Suppressor macrophage (primary cell): Measurements from ENCODE around the gene CFL1.

Source experiments
- DNase-seq, 4 experiments: peaks; one replicate each; pipeline ENCODE4 v3.0.0-alpha.2; 2020 to 2022

CFL1 gene

GRCh38 chr11:65887723-65888162 is 29.8 kb upstream of the CFL1 start:
- no peak for DNase-seq

- peak in 1 of 4 experiments; percentile 1 for DNase-seq
Measured at GRCh38 chr11:65886826-65887722, 29.1 kb upstream of the CFL1 start.

DNA sequence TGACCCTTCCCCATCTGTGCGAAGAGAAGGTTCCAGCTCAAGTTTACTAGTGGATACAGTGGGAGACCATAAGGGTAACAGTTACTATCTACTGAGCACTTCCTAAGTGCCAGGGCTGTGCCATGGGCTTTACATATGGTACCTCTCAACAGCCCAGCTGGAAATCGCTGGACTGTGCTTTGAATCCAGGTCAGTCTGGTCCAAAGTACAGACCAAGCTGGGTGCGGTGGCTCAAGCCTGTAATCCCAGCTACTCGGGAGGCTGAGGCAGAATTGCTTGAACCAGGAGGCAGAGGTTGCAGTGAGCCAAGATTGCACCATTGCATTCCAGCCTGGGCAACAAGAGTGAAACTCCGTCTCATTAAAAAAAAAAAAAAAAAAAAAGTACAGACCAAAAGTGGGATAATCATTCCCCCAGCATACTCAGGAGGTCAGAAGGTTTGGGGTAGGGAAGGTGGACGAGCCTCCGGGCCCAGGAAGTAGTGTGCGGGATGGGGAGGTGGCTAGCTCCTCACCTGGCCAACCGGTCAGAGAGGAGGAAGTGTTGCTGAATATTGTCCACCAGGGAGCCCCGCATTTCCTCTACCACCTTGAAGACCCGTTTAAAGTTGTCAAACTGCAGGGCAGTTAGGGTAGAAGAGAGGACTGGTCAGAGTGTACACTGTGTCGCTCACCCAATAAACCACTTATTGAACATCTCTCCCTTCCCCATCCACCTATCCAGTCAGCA is 28.0 kb upstream of the CFL1 start:
- DNase-seq: peak in 1 of 4 experiments; percentile 0

GRCh38 chr11:65885231-65885630 is 27.3 kb upstream of the CFL1 start:
- peak in 1 of 4 experiments; percentile 0 for DNase-seq

- DNase-seq: peak; percentile 88 to 93 (median 92)
Measured at GRCh38 chr11:65884716-65885092, 26.7 kb upstream of the CFL1 start.

GRCh38 chr11:65883786-65884715 is 26.1 kb upstream of the CFL1 start:
- peak in 1 of 4 experiments; percentile 1 for DNase-seq

DNA sequence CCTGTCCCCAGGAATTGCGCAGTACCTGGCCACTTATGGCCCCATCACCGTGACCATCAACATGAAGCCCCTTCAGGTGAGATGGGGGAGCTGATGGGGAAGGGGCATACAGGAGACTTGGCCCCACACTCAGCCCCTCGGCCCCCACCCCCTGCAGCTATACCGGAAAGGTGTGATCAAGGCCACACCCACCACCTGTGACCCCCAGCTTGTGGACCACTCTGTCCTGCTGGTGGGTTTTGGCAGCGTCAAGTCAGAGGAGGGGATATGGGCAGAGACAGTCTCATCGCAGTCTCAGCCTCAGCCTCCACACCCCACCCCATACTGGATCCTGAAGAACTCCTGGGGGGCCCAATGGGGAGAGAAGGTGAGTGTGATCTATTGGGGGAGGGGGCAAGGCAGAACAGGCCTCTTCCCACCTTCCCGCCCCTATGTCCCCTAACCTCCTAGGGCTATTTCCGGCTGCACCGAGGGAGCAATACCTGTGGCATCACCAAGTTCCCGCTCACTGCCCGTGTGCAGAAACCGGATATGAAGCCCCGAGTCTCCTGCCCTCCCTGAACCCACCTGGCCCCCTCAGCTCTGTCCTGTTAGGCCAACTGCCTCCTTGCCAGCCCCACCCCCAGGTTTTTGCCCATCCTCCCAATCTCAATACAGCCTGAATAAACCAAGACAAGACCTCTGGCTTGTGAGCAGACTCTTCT is 25.2 kb upstream of the CFL1 start:
- no peak for DNase-seq

- DNase-seq: peak in 1 of 4 experiments; percentile 1
Measured at GRCh38 chr11:65882120-65883057, 24.4 kb upstream of the CFL1 start.

GRCh38 chr11:65880844-65881421 is 23.0 kb upstream of the CFL1 start:
- peak in 1 of 4 experiments; percentile 6 for DNase-seq

- no peak for DNase-seq
Measured at GRCh38 chr11:65880027-65880426, 22.0 kb upstream of the CFL1 start.

- peak in 3 of 4 experiments; percentile 25 to 46 (median 42) for DNase-seq
Measured at GRCh38 chr11:65879617-65880016, 21.6 kb upstream of the CFL1 start, which contains the start of gene CTSW. TSS of gene CTSW (plus strand) at chr11:65879837. CDS start at chr11:65879855, 18 bp downstream.

DNA sequence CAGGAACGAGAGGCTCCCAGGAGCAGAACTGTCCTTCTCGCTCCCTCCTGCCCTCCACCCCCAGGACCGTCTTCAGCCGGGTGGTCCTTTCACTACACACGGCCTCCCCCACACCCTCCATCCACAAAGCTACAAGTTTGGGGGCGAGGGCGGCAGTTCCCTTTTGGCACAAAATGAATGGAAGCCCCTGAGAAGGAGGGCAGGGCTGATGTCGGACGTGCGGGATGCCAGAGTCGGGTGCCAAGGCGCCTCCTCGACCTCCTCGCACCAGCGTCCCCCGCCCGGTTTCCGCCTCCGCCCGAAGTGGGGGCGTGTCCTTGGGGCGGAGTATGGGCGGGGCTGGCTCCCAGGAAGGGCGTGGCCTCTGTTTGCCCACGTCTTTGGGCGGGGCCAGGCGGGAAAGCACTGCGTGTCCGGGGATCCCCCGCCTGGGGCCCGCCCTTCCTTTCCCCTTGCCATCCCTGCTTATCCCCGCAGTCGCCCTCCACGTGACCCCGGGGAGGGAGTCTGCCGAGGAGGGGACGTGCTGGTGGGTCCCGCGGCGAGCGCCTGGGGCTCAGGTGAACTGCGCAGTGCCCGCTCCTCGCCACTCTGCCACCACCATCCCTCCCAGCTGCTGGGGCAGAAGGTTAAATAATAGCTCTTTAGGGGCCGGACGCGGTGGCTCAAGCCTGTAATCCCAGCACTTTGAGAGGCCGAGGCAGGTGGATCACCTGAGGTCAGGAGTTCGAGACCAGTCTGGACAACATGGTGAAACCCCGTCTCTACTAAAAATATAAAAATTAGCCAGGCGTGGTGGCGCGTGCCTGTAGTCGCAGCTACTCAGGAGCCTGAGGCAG is 15.6 kb upstream of the CFL1 start:
- DNase-seq: peak; percentile 93 to 98 (median 96)

GRCh38 chr11:65872586-65873317 is 14.8 kb upstream of the CFL1 start, which contains the start of gene EFEMP2:
TSS of gene EFEMP2 (minus strand) at chr11:65872800. CDS start at chr11:65872354, 446 bp downstream.
- peak in 1 of 4 experiments; percentile 50 for DNase-seq

DNA sequence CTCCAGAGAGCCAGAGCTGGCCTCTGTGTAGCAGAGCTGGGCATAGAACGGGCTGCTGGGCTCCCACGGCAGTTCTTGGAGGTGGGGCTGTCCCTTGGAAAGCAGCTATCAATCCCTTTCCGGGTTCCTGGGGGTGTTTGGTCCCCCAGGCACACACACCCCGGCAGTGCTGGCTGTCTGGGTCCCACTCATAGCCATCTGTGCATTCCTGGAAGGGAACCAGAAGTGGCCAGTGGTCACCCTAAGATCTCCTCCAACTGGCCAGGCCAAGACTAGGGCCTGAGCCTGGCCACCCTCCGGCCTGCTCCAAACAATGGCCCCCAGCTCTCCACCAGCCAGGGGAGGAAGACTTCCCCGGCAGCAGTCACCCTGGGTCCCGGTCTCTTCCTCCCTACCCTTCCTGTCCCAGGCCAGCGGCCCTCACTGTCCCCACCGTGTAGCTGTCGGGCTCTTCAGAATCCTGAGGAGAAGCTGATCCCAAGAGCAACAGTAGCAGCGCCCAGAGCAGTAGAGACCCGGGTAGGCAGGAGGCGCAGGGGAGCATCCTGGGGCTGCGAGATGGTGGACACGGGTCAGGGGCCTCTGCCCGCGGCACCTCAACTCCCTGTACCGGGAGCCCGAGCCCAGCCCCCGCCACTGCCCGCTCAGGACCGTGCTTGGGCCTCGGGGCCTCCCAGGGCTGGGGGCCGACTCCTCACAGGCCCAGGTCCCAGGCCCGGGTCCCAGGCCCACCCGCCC is 14.0 kb upstream of the CFL1 start:
- no peak for DNase-seq

DNA sequence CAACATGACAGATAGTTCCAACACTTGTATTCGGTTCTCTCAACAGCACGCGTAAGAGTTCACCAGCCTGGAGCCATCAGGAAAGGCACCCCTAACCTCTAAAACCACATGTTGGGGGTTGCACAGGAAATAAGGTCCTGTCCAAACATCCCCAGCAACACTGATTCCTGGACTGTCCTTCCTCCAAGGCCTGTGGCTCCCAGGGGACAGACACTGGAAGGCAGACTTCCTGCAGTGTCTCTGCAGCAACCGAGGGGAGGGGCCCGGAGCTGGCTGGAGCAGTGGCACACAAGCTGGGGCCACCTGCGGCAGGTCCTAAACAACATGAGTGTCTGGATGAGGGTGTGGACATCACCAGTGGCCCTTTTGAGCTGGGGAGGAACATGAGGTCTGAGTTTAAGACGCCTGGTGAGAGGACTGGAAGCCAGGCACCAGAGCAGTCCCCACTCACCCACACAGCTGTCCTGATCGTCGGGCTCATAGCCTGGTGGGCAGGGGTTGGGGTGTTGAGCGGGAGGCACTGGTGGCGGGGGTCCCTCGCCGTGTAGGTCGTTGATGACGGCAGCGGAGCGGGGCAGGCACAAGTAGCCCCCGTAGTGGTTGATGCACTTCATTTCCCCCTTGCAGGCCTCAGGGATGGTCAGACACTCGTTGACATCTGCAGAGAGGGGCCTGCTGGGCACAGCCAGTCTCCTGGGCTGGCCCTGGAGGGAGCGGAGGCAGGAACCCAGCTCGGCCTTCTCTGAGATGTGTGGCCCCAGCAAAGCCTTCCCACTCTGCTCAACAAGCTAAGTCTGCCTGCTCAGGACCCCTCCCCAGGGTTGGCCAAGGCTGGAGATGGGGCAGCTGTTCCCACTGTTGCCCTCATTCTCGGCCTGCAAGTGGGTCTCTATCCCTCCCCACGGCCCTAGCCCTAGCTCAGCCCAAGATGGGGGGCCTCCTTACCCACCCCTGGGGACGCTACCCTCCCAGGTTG is 13.0 kb upstream of the CFL1 start:
- no peak for DNase-seq

- no peak for DNase-seq
Measured at GRCh38 chr11:65870307-65870658, 12.3 kb upstream of the CFL1 start.
